SKM-1 treated with dmso at 0.1 percent for 144 hours (cell line): ENCODE measurements around the gene YIF1A.
"Not testable (repeated sequence)": the region's sequence is repeated elsewhere in the genome, so short reads cannot be mapped to it uniquely, and the experiment has no call there.

Experiments used
- DNase-seq: peaks from one replicate; lab custom pipeline; 2025; ENCODE audit not compliant: unreplicated experiment; lab: John Stamatoyannopoulos, UW

The YIF1A gene

GRCh38 chr11:66311965-66312548, 23.1 kb upstream of the YIF1A start:
- peak; percentile 84 for DNase-seq

- no peak for DNase-seq
Observed at GRCh38 chr11:66311470-66311964, 22.6 kb upstream of the YIF1A start.

- not testable (repeated sequence) for DNase-seq
Observed at GRCh38 chr11:66310803-66311440, 22.0 kb upstream of the YIF1A start.

GRCh38 chr11:66310324-66310723, 21.4 kb upstream of the YIF1A start:
- no peak for DNase-seq

- DNase-seq = no peak
Observed at GRCh38 chr11:66309475-66309874, 20.5 kb upstream of the YIF1A start.

- no peak for DNase-seq
Observed at GRCh38 chr11:66302656-66303055, 13.7 kb upstream of the YIF1A start.

- no peak for DNase-seq
Observed at GRCh38 chr11:66299186-66299585, 10.2 kb upstream of the YIF1A start.

- DNase-seq = no peak
Observed at GRCh38 chr11:66297610-66298009, 8.7 kb upstream of the YIF1A start.

- DNase-seq = no peak
Observed at GRCh38 chr11:66294626-66295620, 6.0 kb upstream of the YIF1A start.

- DNase-seq = no peak
Observed at GRCh38 chr11:66293777-66294625, 5.1 kb upstream of the YIF1A start.

GRCh38 chr11:66293352-66293751, 4.4 kb upstream of the YIF1A start:
- no peak for DNase-seq

GRCh38 chr11:66292543-66293332, 3.8 kb upstream of the YIF1A start:
- no peak for DNase-seq

- DNase-seq = no peak
Observed at GRCh38 chr11:66291706-66292542, 3.0 kb upstream of the YIF1A start, which contains the start of gene TMEM151A. Gene TMEM151A, plus strand, starts transcription at chr11:66291894. Its CDS starts 120 bp downstream, at chr11:66292014.

- DNase-seq = no peak
Observed at GRCh38 chr11:66291303-66291705, 2.4 kb upstream of the YIF1A start.

- no peak for DNase-seq
Observed at GRCh38 chr11:66290330-66290621, 1.3 kb upstream of the YIF1A start.

- DNase-seq = peak; percentile 72
Observed at GRCh38 chr11:66289548-66290329, 796 bp upstream of the YIF1A start.

GRCh38 chr11:66287889-66288670, 863 bp downstream of the YIF1A start:
- DNase-seq = no peak
